Amniotic stem cell (primary cell): ENCODE data around the gene BCAR3.

ENCODE experiments used
- DNase-seq: peaks from one replicate; lab custom pipeline; 2025; lab: John Stamatoyannopoulos, UW

The BCAR3 gene

DNA sequence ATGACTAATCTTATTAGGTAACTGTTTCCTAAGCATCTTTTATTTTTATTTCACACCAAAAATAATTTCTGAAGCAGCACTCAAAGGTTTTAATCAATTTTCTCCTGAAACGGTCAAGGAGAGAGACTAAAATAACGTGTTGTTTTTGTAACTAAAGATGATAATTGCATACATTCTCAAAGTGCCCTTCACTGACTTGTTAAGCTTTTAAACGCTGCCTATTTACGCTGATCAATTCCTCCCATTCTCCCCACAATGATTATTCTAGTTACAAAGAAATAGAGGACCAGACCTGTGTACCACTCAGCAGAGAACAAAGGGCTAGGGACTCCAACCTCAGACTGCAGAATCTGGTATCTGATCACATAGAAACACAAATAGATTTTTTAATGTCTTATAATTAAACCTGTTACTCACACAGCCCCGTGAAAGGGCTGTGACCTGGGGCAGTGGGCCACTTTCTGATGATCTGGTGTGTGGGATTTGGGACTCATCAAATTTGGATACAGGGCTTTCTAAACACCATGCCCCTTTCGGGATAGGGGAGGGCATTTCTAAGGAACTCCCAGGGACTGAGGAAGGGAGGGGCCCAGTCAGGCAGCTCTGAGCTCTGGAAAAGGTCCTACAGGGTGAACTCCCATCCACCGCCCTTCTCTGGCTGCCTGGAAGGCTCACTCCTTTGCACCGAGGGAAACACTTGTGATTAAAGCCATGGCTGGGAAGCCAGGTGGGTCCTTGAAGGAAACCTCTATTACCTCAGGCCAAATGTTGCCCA is 65.2 kb downstream of the BCAR3 start:
- DNase-seq: no peak

DNA sequence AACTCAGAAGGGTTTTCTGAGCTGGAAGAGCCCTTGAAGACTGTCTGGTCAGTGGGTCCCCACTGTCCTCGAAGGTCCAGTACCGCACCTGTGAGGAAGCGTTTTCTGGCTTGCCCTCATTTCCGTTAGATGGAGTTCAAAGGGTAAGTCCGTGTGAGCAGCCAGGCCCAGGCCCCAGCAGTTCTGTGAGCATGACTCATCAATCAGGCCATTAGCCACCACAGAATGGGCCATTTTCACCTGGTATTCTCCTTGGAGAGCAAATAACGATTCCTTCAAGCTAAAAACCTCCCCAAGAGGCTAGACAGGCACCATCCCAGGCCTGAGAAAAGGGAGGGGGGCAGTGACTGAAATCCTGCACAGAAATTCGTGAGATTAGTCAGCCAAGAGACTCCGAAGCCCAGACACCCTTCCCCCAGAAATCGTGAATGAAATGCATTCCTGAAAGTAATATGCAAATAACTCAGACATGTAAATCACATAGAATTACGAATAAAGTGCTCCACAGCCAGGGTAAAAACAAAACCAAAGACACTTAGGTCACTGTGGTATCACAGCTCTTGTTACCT is 66.0 kb downstream of the BCAR3 start:
- peak; percentile 58 for DNase-seq

DNA sequence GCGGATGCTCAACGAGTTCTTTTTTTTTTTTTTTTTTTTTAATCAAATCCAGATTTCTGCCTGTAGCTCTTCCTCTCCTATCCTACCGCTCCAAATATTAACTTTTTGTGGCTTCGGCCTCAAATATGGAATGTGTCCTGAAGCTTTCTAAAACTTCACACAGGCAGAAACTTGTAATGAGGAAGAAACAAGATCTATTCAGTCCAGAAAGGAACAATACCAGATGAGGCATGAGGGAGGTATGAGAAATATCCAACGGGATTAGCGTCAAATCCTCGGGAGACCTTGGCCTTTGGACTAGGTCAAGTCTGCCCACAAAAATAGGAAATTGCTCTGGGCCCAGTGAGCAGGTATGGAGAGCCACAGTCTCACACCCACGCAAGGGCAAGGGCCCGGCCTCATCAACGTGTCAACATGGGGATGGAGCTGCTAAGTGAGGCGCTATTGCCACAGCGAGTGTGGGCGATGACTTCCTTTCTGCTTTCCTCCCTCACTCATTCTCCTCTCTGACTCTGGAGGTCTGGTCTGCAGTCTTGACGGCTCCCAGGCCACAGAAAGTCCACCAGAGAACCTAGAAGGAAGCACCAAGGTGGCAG is 66.6 kb downstream of the BCAR3 start:
- peak; percentile 34 for DNase-seq

DNA sequence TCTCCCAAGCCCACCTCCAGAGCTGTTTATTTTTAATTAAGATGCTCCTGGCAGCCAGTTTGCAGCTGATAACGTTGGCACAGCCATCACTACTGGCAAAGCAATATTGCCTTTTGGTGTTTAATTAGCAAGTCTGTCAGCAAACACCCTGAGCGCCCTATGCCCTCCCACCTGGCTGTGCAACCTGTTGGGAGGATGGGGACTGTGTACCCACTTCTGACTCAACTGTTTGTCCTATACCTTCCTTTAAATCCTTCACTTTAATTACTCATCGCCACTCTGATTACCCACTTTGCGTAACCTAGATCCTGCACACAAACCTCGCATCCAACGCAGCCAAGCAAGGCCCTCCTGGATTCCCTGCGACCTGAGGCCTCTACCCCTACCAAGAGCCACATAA is 67.1 kb downstream of the BCAR3 start:
- DNase-seq: no peak

DNA sequence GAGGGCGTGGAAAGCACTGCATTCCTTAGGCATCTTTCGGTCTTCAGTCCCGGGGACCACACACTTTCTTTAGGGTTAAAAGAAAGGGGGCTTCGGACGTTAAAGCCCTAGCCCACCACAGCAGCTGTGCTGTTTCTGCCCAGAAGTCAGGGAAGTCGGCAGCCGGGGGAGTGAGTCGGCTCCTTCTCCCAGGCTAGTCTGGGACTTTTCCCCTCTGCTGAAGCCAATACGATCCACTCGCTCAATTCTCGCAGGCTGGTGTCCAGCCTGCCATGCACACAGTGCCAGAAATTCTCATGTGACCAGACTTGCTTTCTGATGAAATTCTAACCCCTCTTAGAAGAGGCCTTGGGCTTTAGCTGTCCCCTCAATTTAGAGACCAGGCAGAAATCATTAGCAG is 67.7 kb downstream of the BCAR3 start:
- no peak for DNase-seq

DNA sequence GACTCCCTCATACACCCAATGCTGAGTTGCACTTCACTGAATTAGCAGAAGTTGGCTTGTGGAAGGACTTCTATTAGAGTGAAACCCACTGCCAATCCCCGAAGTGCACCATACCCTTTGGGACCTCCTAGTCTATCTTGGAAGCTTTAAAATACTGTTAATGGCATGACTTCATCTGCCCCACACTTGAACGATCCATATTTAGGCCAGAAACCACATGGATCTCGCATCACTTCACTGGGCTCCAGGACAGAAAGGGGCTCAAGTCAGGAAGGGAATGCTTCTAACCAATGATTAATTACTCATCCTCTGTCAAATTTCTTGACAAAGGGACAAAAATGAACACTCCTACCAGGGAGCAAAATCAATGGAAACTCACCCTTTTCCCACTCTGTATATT is 69.1 kb downstream of the BCAR3 start:
- no peak for DNase-seq

DNA sequence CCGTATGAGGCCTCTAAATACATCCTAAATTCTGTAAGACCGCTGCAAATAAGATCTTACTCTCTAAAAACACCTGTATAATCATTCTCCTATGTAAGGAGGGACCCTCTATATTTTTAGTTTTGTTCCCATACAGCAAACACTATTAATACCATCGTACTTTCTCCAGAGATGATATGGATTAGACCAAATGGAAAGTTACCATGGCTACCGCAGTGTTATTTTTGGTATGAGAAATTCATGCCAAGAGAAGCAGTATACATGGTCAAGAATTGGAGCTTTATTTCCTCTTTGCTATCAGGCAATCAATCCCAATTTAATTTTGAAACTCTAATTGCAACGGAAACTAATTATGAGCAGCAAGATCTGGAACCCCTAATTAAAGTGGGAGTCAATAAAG is 70.0 kb downstream of the BCAR3 start:
- DNase-seq: no peak

DNA sequence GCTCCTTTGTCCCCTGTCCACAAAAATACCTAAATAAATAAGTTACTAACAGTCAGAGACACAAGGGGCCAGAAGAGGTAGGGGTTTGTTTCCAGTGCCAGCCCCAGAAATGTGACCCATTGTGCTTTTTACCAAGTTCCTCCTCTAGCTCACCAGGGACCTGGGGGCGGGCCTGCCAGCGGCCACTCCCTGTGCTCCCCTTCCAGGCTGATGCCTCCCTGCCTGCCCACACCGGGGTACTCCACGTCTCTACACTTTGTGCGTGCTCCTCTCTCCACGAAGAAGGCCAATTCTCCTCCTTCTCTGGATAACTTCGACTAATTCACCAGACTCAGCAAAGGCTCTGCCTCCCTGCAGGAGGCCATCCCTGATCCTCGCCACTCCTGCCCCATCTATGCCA is 72.1 kb downstream of the BCAR3 start:
- no peak for DNase-seq

DNA sequence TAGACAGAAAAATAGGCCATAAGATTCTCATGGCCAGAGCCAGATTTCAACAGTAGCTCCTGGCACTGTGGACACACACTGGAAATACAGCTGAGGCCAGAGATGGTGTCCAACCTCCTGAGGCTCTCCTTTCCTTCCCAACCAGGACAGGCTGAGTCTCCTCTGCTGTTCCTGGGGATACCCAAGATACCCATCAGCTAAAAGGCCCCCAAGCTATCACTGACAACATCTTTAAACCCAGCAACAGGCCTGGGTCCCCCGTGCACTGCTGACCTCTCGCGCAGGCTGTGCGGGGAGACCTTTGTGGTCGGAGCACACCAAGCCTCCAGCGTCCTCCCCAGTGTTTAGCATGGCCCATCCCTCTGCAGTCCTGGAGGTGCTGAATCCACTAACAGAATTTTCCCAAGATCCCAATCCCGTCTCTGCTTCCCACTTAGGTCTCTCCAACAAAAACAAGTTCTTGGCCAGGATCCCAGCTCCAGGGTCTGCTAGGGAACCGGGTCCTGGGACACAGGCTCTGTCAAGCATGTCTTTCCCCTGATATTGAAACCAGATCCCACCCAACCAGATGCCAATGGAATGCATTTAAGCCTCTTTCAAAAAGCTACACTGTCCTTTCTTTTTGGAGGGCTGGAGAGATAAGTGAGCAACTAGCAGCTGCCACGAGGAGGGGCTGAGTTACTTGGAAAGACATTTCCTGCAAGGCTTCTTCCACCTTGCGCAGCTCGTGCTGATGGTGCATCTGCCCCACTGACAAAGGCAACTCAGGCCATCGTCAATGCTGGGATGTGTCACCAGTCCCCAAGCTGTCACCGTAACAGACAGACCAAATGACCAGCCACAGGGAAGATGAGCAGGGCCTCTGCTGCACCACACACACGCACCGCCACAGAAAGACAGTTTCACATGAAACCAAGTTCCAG is 73.2 kb downstream of the BCAR3 start:
- no peak for DNase-seq

DNA sequence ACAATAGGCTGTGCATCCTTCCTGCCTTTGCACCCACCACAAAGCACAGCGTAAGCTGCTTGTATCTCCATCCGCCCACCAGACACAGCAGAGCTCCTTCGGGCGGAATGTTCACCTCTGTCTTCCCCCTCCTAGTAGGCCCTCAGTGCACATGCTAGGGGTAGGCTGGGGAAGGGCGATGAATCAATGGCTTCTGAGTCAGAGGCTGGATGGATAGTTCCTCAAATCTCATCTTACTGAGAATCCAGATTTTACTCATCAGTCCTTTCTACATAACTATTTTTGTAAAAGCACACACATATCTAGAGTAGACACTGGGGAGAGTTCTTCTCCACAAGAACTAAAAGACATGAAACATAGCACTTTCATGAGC is 73.8 kb downstream of the BCAR3 start:
- DNase-seq: peak; percentile 29

DNA sequence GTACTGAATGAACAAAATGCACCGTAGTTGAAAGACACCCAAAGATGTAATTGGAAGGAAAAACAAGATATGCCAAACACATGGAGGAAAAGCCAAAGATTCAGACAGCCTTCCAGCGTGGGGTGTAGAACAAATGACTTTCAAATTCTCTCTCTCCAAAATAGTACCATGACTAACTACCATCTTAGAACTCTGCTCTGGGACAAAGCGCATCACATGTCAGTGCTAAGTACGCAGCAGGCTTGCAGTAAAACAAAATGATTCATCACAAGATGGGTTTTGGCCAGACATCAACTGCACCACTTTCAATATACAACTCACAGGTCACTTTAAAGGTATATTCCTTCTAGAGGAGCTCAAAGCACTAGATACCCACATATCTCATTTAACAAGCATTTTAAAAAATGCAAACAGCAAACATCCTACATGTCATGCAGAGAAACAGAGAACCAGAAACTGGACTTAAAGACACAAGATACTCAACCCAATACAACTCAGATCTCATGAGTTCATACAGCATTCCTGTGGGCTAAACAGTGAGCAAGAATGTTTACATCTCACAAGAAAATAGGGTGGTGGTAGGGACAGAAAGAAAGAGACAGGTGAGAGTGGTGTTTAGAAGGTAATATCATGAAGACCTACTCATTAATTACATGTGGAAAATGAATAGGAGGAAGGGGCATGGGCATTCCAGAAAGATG is 75.7 kb downstream of the BCAR3 start:
- peak; percentile 60 for DNase-seq

DNA sequence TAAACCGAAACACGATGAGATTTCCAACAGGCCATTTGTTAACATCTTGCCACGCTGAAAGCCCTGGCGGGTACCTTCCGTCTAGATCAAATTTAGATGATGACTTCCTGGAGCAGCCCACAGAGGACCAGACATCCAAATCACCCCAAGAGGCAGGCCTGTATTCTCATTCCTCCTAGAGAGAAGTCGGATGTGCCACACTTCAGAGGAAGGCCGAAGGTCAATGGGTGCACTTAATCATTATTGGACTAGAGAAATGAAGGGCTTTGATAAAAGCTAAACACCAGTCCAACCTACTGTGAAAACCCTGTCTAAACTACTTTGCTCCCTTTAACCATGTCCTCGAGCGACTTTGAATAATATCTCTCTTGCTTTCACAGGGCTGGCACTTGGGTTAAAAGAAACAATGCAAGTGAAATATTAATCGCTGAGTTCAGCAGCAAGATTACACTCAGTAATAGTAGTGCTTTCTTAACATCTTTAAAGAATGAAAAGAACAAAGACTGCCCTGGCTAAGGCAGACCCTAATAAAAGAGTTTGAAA is 76.5 kb downstream of the BCAR3 start:
- no peak for DNase-seq

DNA sequence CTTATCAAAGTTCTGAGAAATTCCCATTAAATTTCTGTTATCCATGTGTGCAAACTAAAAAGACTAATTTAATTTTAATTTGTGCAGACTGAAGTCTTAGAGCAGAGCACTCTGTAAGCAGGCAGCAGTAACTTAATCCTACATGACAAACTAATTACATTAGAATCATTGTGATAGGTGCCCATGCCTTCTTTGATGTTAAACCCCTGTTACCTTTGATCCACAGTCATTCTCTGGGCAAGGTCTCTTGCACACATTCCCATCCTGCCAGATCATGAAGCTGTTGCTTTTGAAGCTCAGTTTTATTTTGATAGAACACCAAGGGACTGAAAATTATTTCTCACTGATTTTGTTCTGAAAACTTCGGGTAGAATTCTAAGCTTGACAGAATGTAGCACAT is 77.2 kb downstream of the BCAR3 start:
- no peak for DNase-seq

DNA sequence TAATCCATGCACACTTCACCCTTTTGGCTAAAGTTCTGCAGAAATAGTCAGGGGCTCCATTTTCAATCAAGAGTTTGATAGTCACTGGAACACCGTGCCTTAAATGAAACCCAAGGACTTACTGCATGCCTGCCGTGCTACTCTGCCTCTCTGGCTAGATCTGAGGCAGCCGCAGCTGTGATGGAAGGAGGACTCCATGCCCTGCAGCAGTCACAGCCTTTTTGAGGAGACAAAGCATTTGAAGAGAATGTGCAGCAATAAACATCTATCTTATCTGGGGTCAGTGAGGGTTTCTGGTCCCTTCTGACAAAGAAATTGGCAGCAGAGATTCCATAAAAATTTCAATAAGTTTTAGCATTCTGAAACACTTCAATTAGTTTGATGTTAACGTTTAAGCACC is 78.0 kb downstream of the BCAR3 start:
- DNase-seq: no peak

DNA sequence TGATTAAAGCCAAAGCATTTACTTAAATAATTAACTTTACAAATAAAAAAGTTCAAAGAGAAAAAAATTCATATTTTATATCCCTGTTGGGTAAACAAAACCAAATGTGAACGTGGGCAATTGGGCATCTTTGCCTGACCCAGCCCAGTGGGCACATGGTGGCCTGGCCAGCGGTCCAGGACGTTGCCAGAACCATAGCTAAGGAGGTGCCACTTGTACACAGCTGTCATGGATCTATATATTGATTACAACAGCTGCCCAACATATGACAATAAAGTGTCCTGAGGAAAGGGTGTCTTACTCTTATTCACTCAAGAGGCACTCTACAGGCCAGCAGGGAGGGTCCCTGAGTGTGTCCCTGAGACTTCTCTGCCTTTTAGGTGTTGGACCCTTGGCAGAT is 78.5 kb downstream of the BCAR3 start:
- no peak for DNase-seq

DNA sequence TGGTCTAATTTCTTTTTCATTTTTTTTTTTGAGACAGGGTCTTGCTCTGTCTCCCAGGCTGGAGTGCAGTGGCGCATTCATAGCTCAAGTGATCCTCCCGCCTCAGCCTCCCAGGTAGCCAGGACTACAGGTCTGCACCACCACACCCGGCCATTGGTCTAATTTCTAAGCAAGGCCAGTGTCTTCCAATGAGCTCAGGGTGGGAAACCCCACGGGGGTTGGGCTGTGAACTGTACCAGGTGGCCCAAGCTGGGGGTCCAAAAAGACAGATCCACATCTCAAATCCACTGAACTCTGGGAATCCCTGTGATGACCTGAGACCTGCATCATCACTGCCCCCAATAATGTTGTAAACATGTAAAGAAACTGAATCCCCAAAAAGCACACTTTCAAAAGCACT is 79.5 kb downstream of the BCAR3 start:
- no peak for DNase-seq

DNA sequence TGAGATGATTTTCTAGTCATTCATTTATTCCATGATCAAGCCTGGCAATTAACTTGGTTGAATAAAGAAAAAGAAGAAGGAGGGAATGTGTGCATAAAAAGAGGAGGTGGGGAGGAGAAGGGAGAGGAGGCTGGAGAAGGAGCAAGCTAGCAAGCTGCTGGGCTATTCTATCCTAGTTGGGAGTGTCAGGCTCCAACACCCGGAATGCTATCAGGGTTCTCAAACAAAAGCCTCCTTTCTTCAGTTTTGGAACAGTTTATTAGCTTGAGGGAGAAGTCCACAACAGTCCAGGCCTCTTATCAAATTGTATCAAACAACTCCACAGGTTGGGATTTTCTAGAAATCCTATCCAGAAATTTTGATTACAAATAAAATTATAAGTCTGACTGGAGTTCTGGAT is 80.0 kb downstream of the BCAR3 start:
- no peak for DNase-seq

DNA sequence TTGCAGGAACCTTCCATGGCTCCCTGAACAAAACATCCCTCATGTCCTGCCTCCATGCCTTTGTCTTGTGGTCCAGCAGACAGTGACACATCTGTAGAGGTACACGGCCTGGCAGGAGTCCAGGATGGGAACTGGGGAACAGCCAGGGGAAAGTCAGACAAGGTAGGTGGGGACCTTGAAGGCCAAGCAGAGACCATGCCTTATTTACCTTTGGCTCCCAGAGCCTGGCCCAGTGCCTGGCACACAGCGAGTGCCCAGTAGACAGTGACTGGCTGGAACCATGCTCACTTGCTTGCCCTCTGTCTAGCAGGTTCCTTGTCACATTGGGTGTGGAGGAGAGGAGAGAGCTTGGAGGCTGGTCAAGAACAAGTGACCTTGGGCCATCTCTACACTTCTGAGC is 81.0 kb downstream of the BCAR3 start:
- DNase-seq: no peak

DNA sequence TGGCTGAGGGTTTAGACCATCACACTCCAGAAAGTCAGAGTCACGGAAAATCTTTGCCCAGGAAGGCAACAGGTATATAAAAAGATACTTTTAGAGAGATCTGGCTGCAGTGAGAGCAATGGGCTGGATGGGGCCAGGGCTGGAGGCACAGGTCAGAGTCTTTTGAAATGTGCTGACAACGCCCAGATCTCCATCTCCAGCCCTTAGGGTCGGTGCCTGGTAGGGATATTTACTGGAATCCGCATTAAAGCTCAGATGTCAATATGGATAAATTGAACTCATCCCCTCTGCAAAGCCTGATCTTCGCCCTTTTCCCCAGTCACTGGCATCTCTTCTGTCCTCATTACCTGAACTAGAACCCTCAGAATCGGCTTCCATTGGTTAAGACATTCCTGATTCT is 82.2 kb downstream of the BCAR3 start:
- DNase-seq: no peak

DNA sequence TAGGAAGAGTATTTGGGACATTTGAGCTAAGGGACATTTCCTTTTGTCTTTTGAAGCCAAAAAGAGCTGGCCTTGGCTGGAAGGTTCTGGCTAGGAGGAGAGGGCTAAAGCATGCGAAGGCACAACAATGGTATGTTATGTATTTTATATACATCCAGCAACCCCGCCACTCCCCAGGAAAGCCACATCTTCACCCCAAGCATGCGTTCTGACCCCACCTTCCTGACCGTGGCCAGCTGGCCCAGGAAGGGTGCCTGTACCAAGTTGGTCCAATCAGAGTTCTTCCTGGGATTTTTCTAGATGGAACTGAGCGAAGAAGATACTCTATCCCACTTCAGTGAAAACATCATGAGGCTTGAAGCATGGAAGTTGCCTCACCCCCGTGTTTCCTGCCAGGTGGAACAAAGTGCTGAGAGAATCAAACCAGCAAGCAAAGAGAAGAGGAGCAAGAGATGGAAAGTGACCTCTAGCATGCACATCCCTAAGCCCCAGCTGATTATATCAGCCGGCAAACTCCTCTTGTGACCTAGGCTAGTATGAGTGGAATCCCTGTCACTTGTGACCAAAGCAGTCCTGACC is 82.7 kb downstream of the BCAR3 start:
- no peak for DNase-seq

DNA sequence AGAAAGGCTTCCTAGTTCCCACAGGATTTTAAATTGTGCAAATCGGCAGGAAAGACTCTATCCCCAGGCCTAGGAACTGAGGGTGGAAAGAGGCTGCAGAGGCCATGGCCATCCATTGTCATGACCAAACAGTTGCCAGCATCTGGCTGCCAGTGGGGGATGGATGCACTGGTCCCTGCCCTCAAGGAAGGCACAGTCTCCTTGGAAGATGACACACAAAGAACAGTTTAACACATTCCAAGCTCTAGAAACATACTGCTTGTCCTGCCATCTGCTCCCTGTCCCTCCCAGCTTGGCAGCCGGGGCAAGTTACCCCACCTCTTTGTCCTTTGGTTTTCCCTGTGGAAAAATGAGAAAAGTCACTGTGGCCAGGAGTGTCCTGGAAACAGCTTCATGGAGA is 83.2 kb downstream of the BCAR3 start:
- DNase-seq: no peak
